Glomerular visceral epithelial cell (primary cell): ENCODE measurements around the gene BCL11A.

ENCODE experiments used
- DNase-seq: peaks from one replicate; pipeline ENCODE4 v3.0.0-alpha.2; 2016; ENCODE audit errors: extremely low spot score

BCL11A gene

GRCh38 chr2:60485055-60485454 lies 68.4 kb downstream of the BCL11A start:
- no peak for DNase-seq

DNA sequence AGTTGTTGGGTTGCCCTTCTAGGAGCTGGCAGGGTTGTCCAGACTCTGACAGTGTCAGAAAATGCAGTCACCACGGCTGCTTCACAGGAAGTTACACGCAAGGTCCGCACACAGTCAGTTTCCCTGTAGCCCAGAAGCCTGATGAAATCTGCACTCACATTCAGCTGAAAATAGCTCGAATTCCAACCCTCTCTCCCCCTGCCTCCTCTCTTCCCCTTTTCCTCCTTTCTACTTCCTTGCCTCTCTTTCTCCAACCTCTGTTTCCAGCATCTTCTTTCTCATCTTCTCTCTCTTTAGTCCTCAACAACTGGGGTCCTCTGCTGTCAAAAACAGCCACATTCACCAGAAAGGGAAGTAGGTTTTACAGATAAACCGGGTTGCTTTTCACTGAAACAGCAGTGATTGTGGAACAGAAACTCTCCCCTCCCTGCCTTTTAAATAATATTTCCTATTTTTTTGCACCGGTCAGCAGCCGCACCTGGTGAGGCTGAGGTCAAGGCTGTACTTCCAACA lies 69.3 kb downstream of the BCL11A start:
- DNase-seq = no peak

DNA sequence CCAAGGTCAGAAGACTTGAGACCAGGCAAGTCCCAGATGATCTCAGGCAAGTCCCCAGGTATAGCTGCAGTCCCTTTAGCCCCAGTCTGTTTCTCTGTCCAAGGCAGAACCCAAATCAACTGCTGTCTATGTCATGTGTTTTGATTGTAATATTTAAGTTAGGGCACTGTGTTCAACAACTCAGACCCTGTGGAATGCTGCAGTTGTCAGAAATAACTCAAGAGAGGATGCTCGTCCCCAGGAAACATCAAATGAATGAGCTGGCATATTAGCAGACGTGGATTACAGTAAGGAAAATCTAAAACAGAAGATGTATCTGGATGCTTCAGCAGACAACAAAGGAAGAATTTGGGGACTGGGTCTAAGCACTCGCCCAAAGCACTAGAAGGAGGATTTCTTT lies 70.1 kb downstream of the BCL11A start:
- no peak for DNase-seq

- no peak for DNase-seq
Measured at GRCh38 chr2:60482222-60482621, 71.2 kb downstream of the BCL11A start.

DNA sequence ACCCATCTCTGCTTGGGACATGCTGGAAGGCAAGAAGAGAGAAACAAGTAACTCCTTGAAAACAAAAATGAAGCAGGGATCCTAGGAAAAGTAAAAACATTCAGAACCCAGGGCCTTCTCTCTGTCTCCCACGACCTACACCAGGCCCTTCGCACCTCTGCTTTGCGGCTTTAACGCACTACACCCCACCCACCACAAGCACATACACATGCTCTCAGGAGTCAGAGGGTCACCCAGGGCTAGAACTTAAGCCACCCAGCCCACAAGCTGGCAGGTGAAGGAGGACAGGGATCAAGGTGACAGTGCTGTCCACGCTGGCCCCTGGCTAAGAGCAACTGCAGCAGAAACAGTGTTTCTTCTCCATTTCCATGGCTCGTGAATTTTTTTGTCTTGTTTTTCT lies 72.2 kb downstream of the BCL11A start:
- DNase-seq = no peak

GRCh38 chr2:60480089-60480773 lies 73.2 kb downstream of the BCL11A start:
- DNase-seq = no peak

DNA sequence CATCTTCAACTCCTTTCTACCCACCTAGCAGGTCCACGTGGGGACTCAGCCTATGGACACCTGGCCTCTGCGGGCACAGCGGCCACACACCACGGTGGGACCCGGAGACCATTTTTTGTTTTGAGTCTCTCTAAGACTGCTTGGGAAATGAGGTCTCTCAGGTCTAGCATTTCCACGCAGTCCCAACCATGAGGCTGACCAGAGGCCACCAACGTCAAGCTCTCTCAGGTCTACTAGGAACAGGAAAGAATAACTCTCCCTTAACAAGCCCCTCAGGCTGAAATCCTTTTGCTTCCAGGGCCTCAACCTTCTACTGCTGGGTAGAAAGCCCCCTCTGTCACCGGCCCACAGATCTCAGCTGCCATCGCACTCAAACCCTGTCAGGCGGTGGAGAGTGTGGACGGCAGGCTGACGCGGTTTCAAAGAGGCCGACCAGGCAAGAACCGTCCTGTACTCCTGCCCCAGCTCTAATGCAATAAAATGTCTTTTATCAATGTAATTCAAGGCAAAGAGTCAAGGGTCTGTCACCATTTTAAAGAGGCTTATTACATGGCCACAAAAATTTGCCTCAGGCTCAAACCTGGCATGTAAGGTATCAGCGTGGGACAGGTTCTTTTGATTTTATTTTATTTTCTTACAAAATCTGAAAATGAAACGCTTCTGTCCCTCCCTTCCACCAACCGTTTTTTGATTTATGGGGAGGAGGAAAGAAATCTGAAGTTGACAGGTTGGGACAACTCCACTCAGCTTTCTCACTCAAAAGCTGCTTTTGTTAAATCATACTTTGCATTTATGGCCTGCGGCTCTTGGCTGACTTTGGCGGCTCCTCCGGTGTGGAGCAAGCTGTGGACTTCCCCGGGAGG lies 74.0 kb downstream of the BCL11A start:
- DNase-seq = no peak

DNA sequence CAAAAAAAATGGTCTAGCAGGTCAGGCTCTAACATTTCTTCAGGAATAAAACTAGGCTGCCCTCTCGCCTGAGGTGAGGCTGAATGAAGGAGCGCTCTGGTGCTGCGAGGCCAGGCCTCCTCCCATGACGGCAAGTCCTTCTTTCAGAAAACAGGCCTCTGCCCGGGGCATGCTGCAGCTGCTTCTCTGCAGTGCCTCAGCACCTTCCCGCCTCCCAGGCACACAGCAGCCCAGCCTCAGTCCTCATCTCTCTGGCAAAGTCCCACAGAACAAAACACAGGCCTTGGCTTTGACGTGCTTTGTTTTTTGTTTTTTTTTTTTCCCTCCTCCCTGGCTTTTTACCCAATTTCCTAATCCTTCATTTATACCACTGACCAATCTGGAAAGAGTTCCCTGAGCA lies 74.8 kb downstream of the BCL11A start:
- no peak for DNase-seq

GRCh38 chr2:60476206-60476954 lies 77.1 kb downstream of the BCL11A start:
- no peak for DNase-seq

DNA sequence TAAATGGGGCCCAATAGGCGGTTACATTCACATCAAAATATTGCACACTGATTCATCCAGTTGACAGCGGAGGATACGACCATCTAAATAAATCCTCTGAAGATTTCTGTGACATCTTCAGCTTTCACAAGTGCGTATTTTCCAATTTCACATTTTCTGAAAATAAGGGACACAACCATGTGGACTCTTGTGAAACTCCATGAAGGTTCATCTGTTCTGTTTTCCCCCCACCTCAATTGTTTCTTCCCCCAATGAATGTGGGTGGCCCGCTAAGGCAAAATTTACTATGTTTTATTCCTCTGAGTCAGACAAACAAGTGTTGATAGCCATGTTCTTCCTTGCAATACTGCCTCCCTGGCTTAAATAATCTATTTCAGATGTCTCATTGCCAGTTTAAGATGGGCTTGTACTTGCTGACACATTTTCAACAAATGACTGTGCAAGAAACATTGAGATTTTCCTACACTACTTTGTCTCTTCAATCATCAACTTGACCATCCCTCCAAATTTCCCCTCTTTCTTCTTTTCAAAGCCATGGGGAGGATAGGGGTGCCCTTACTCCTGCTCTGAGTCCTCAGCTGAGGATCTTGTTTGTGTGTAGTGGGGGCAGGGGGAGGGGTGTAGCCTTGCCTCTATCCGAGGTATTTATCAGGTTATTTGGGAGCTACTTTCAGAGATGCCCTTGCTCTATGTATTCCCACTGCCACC lies 78.2 kb downstream of the BCL11A start:
- DNase-seq = no peak

DNA sequence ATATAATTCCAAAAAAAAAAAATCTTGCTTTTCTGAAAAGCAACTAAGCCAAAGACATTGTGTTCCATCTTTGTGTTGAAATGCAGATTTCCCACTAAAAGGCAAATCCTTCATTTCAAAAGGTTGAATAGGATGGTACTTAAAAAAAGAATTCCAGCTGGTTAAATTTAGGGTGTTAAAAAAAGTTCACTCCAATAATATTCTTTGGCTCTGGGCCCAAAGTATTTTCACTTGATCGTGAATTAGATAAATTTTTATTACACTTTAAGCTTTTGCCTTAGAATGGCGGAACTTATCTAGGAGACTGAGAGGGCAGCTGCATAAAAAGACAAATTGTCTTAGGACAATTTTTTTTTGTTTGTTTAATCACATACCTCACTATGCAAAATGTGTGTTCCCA lies 79.2 kb downstream of the BCL11A start:
- no peak for DNase-seq

DNA sequence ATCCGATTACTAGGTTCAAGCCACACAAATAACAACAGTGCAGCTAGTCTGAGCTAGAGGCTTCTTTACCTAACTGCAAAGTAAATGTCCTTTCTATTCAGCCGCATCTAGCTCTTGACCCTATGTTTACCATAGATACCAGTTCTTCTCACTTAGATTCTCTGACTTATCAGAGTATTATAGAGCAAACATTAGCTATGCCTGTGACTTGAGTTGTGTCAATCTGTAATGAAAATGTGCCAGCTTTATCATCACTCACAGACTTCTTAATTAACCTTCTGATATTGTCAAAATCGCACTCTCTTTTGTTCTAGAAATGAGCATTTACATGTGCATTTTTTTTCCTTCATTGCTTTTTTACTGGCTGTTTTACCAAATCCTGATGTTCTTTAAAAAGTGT lies 79.9 kb downstream of the BCL11A start:
- no peak for DNase-seq

- no peak for DNase-seq
Measured at GRCh38 chr2:60472663-60473289, 80.7 kb downstream of the BCL11A start.

- DNase-seq = no peak
Measured at GRCh38 chr2:60472041-60472440, 81.4 kb downstream of the BCL11A start.

DNA sequence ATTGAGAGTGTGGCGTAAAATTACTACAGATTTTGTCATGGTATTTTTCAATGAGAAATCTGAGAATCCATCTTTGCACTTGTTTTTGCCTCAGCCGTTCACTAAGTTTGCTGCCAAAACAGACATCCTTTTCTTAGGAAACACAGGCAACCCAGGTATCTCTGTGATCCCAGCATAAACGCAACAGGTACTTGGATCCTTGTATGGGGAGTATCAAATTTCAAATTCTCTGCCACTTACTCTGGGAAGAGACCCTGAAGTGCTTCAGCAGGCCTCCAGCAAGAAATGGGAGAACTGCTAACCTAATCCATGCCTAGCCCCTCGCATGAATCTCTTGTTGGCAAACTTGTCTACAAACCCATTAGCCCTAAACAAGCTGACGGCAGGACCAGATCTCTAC lies 83.1 kb downstream of the BCL11A start:
- DNase-seq = no peak

DNA sequence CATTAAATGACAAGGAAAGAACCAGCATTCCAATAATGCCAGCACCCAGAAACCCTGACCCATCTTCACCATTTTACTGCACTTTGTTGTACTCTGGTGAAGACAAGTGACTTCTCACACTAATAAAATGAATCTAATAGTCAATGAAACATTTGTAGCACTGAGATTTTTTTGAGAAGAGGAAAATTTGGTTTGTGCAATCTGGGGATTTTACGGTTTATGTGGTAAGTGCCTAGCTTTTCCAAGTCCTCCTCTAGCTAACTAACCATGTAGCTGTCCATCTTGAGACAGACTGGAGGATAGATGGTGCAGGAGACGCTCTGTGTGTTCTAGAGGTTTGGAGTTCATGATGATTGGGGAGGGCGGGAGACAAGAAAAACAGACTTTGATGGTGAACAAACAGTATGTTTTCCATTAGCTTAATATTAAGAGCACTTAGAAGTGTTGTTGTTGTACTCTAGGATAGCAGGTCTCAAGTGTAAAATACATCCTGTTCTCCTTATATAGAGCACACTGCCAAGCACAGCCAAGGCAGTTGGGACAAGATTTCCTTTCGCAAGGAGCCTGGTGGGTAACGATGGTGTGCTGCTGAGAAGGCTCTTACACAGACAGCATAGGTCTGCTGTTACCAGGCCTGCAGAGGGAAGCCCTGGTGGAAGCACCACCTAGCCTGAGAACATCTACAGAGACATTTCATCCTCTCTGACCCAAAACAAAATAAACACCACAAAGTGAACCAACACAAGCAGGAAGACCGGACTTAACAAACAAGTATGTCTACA lies 83.7 kb downstream of the BCL11A start:
- no peak for DNase-seq

GRCh38 chr2:60468382-60469085 lies 84.9 kb downstream of the BCL11A start:
- DNase-seq = no peak

DNA sequence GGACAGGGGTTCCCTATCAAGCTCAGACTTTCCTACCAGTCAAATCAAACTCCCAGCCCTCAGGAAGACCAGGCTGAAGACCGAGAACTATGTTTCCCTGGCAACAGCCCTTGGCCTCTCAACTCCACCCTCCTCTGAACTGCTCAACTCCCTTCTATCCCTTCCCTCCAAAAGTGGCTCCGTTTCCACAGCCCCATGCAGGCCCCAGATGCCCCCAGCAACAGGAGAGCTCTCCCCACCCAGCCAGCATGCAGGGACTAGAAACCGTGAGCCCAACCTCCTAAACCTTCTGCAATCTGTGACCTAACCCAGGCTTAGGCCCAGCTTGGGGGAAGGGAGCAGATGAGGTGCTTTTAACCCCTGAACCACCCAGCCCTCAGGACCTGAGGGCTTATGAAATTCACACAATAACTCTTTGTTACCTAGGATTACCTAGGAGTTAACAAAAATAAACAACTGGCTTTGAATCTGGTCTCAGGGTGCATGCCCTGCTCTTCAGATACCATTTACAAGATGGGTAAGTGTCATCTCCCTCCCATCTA lies 87.2 kb downstream of the BCL11A start:
- no peak for DNase-seq

DNA sequence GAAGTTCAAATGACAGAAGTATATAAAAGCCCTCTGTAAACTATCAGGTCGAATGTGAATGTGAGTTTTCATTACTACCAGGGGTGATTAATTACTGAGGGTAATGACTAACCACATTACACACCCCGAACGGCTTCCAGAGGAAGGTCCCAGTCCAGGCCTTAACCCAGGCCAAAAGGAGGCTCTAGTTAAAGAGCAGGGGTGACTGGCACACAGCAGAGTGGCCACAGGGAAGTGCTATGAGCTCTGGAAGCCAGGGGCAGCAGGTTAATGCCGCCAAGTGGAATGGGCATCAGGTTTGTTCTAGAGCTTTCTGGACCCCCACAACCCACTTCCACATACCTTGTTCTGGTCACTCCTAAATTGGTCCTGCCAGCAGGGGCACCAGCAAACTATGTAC lies 87.7 kb downstream of the BCL11A start:
- DNase-seq = no peak

DNA sequence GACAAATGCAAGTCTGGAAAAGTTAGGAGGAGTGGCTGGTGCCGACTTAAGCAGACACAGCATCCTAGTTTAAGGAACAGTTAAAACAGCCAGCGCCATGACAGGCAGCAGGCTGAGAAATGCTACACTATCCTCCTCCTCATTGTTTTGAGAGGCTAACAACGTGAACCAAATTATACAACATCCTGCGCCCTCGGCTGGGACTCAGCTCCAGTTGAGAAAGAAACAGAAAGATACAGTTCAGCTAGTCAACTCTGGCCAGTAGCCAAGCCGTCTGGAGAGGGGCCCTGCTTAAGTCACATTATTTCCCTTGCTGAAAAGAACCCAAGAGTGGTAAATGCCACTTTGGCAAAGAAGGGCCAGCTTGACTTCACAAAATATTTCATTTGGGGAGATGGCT lies 90.2 kb downstream of the BCL11A start:
- no peak for DNase-seq
